HG02943 (cell line): Measurements from ENCODE around the gene SERPINB5.
A peak's percentile ranks its signal among the peaks of the same experiment; 100 is the strongest.

Experiments
- ATAC-seq: cut with Tn5 transposase; IDR thresholded peaks from one replicate; pipeline ENCODE4 v1.9.1; 2021; ENCODE audit warnings: mild to moderate bottlenecking, low read depth, moderate library complexity; ENCODE audit not compliant: unreplicated experiment

The SERPINB5 gene

GRCh38 chr18:63467699-63468098 is 9.1 kb upstream of the SERPINB5 start:
- no peak for ATAC-seq

DNA sequence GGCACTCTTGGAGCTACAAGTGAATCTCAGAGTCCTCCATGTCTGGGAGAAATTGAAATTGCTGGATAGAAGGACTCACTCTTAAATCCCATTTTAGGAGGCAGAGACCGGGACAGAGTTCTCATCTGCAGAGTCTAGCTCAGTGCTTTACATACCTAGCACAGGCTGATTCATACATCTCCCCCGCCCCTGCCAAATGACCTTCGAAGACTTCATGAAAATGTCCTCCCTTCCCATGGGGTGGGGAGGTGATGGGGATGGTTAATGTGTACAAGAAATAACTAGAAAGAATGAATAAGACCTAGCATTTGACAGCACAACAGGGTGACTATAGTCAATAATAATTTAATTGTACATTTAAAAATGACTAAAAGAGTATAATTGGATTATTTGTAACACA is 8.2 kb upstream of the SERPINB5 start:
- no peak for ATAC-seq

GRCh38 chr18:63470751-63471150 is 6.0 kb upstream of the SERPINB5 start:
- ATAC-seq, result no peak

DNA sequence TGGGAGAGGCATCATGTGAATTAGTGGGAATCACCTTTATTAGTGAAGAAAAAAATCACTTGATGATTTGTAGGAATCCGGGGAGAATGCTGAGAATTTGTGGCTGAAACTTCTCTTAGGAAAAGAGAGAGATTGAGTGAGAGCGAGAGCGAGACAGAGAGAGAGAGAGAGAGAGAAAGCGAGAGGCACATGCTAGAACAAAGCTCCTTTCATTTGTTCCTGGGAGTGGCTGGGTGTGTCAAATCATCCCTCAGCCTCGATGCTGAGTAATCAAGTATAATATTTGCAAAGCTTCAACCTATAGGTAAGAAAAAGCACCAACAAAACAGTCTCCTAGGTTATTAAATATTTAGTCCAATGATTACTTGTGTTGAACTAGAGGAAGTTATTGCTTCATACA is 4.4 kb upstream of the SERPINB5 start:
- no peak for ATAC-seq

- no peak for ATAC-seq
Observed at GRCh38 chr18:63477200-63477599, 442 bp downstream of the SERPINB5 start.

DNA sequence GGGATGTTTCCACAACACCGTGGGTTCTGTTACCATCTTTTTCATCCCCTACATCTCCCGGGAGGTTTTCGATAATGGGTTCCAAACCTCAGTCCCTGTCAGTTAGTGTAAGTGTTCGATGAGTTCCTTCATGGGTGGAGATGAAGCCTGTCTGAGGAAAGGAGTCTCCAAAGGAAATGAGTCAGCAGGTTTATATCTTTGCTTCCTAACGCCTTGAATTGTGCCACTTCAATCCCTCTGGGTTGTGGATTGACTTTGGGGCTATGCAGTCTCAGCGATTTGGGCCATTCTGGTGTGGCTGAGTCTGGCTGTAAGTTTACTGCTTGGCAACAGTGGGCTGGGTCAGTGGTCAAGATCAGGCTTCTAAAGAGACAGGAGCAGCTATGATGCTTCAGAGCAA is 1.2 kb downstream of the SERPINB5 start:
- ATAC-seq, result no peak

DNA sequence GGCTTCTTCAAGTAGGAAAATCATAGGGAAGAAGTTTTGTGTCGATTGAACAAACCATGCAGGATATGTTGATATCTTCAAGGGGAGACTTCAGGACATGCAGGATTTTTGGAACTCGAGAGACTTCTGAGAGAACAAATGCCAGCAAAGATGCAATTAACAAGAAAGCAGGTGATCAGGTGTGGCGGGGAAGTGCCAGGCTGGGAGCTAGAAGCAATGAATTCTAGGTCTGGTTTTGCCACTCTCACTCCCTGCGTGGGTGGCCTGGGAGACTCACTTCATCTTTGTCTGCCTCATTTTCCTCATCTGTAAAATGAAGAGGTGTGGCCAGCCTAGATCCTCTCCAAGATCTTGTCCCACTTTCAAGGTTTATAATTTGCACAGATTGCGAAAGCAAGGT is 3.1 kb downstream of the SERPINB5 start:
- ATAC-seq, result no peak

DNA sequence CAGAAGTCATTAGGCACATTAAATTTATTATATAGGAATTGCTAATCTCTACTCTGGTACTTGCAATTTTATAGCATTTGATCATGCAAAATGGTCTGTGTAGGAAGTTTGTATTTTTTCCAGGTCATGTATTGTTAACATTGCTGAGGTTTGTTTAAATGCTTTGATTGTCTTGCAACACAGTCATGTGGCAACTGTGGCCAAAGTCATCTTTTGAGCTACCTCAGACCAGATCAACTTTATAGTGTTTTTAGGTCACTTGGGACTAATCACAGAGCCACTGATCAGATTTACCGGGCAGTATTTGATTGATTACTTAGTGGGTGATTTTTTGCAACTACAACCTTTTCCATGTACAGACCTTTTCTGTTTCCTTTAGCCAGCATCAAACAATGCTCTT is 3.7 kb downstream of the SERPINB5 start:
- ATAC-seq, result no peak

DNA sequence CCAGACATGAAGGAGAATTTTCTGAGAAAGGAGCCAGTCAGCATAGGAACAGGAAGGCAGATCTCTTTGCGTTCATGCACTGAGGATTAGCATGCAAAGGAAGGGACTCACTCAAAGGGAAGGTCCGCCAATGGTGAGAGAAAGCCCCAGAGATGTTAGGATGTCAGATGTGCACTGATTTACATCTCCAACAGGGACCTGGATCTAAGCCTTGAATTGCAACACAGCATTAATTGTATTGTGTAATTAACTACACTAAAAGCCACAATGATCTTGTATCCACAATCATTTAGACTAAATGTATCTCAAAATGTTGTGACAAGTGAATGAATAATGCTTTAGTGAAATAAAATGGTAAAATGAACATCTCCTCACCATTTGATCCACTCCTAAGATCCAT is 4.2 kb downstream of the SERPINB5 start:
- ATAC-seq, result no peak

DNA sequence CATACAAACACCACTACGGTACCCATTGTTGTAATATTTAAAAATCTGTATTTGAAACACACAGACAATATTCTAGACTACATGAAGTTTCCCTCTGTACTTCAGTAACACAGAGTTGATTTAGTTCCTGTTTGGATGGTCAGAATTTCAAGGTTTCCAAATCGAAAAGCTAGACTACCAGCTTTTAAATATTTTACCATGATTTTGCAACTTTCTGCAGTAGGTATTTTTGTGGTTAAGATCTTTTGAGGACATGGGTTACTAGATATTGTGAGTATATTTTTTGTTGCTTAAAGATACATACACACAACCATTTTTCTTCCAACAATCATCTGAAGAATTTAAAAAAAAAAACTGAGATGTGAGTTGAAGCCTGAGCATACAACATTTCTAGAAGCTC is 10.9 kb downstream of the SERPINB5 start:
- no peak for ATAC-seq

DNA sequence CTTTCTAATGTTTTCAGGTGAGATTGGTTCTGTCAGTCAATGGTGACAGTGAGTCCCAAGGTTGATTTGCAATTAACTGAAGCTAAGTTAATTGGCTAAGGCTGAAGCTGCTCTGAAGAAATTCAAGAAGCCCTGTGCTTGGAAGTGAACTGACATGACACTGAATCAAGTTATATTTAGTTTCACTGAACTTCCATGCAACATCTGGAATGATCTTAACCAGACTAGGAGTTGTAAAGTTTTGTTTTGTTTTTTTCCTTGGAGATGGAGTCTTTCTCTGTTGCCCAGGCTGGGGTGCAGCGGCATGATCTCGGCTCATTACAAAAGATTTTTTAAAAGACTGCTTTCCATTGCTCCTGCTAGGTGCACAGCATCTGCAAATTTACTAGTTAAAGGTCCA is 11.4 kb downstream of the SERPINB5 start:
- ATAC-seq, result no peak

GRCh38 chr18:63492851-63493250 is 16.1 kb downstream of the SERPINB5 start:
- no peak for ATAC-seq

DNA sequence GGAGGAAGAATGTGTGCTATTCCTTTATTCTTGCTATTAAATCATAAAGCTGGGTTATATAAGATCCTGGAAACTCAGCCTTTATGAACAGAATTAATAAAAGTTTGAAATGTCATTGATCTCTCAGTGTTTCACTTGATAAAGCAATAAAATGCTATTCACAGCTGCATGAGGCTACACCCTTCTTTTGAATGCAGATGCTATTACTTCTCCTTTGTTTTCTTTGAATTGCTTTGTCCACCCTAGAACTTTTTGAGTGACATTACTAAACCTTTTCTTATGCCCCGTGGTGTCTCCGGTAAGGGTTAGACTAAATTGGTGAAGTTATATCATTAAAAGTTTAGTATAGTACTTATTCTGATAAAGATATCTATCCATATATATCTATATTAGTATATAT is 18.9 kb downstream of the SERPINB5 start:
- ATAC-seq, result no peak

- no peak for ATAC-seq
Observed at GRCh38 chr18:63505566-63506335, 29.0 kb downstream of the SERPINB5 start.

- no peak for ATAC-seq
Observed at GRCh38 chr18:63506336-63506646, 29.5 kb downstream of the SERPINB5 start.

- ATAC-seq, result no peak
Observed at GRCh38 chr18:63508596-63508995, 31.8 kb downstream of the SERPINB5 start.

DNA sequence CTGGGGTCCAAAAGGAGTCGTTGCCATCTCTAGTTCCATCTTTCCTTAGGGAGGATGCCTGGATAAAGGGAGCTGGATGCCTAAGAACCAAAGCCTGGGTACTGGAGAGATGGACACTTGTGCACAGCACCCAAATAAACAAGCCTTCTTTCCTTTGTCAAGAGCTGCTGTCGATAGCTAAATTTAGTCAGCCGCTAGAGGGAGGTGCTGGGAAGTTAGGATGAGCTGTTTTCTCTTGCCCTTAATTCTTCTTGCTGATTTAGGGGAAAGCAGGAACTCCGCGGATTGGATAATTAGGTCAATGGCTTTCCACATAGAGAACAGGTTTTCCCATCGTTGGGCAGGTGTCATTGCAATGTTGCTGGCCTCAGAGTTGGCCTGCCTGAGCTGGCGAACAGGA is 34.5 kb downstream of the SERPINB5 start:
- no peak for ATAC-seq

GRCh38 chr18:63514326-63514725 is 37.6 kb downstream of the SERPINB5 start:
- ATAC-seq, result no peak

GRCh38 chr18:63514888-63515678 is 38.3 kb downstream of the SERPINB5 start:
- no peak for ATAC-seq

- ATAC-seq, result no peak
Observed at GRCh38 chr18:63515801-63516200, 39.0 kb downstream of the SERPINB5 start.

DNA sequence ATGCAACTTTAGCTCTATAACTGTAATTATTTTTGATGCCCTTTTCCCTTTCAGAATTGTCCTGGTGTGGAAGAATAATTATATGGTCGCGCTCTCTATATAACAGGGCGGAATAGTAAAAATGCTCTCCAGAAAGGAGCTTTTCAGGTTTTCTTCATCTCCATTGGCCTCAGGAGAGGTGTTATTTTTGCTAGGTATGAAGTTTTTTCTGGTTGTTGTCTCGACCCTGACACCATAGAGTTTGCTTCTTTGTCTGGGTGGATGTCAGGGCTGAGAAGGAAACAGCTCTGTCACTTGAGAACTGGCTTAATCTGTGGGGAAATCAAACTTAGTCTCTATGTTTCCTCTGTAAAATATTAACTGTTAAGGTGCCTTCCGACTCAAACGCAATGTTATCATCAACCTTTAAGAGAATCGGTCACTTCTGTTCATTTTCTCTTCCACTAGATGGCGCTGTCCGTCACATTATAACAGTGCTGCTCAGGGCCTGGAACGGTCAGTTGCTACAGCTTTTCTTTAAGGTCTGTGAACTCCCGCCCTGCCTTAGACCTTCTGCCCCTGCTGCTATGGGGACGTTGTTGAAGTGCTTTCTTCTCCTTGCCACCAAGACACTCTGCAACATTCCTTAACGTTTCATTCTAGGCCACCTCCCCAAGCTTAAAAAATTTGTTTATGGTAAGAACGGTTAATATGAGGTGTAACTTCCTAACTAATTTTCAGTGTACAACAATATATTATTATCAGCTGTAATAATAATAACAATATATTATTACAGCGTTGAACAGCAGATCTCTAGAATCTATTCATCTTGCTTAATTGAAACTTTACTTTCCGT is 41.6 kb downstream of the SERPINB5 start:
- peak; percentile 83 for ATAC-seq
